Measurements from ENCODE around the gene ACTN3. TPM values are rescaled to one million over a fixed set of nuclear protein-coding genes. Genes with fewer than 3 reads are reported as not detected.

Gene ACTN3
- total and polyA plus RNA-seq, 7 donors = 2.9 to 531 (median 60.2) TPM

GRCh38 chr11:66561975-66562248, 15.2 kb downstream of the ACTN3 start:
- Histone ChIP-seq H3K4me3 (no peak overlapping the region), H3K9me3 (no peaks in the 10 kb centered on the region), H3K4me1 (peaks cover 4% of the 10 kb centered on the region), H3K36me3 (ENCODE audit: insufficient read depth in 1 of 2, low read depth in 1 of 2) (peaks cover 0 to 54% of the 10 kb centered on the region in 2 donors), H3K27me3 (ENCODE audit: insufficient read depth in 3 of 3, low read length in 2 of 3) (no peaks in the 10 kb centered on the region), H3K27ac (no peak overlapping the region)
- ATAC-seq (no peak), DNase-seq (no peak)
- WGBS, 3 donors = 83 to 91% (median 85%) methylated on average over 8 to 9 of the region's 9 CpGs
- intact Hi-C loops (cut with DNase I) = no loop called here
- TF ChIP-seq, protein P1, sequence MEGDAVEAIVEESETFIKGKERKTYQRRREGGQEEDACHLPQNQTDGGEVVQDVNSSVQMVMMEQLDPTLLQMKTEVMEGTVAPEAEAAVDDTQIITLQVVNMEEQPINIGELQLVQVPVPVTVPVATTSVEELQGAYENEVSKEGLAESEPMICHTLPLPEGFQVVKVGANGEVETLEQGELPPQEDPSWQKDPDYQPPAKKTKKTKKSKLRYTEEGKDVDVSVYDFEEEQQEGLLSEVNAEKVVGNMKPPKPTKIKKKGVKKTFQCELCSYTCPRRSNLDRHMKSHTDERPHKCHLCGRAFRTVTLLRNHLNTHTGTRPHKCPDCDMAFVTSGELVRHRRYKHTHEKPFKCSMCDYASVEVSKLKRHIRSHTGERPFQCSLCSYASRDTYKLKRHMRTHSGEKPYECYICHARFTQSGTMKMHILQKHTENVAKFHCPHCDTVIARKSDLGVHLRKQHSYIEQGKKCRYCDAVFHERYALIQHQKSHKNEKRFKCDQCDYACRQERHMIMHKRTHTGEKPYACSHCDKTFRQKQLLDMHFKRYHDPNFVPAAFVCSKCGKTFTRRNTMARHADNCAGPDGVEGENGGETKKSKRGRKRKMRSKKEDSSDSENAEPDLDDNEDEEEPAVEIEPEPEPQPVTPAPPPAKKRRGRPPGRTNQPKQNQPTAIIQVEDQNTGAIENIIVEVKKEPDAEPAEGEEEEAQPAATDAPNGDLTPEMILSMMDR (IDR thresholded peaks at IDR 0.05) = no peak

DNA sequence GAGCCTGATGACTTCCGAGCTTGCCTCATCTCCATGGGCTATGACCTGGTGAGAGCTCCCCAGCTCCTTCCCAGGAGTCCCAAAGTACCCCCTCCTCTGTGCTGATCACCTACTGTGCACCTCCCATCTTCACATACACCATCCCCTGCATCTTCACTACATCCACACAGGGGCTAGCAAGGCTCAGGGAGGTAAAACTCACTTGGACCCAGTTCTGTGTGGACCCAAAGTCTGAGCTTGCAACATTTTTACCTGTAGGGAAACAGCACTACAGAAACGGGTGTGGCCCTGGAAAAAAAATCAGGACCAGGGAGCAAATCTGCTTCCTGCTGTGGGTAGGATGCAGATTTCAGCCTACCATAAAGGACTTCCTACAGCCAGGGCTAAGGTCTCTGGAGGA, 15.6 kb downstream of the ACTN3 start:
- H3K27ac ChIP-seq = no peak overlapping the region
- TF ChIP-seq, protein P1 (IDR thresholded peaks at IDR 0.05) = no peak
- intact Hi-C loops (cut with DNase I) = no loop called here
- ATAC-seq (no peak), DNase-seq (no peak)
- H3K4me3 ChIP-seq = no peak overlapping the region
- H3K9me3 ChIP-seq = no peaks in the 10 kb centered on the region
- H3K4me1 ChIP-seq = peaks cover 6% of the 10 kb centered on the region
- peaks cover 0 to 57% of the 10 kb centered on the region in 2 donors for H3K36me3 ChIP-seq (ENCODE audit: insufficient read depth in 1 of 2, low read depth in 1 of 2)
- no peaks in the 10 kb centered on the region for H3K27me3 ChIP-seq (ENCODE audit: insufficient read depth in 3 of 3, low read length in 2 of 3)
- 73 to 77% (median 74%) methylated on average over 2 of the region's 2 CpGs for WGBS, 3 donors

DNA sequence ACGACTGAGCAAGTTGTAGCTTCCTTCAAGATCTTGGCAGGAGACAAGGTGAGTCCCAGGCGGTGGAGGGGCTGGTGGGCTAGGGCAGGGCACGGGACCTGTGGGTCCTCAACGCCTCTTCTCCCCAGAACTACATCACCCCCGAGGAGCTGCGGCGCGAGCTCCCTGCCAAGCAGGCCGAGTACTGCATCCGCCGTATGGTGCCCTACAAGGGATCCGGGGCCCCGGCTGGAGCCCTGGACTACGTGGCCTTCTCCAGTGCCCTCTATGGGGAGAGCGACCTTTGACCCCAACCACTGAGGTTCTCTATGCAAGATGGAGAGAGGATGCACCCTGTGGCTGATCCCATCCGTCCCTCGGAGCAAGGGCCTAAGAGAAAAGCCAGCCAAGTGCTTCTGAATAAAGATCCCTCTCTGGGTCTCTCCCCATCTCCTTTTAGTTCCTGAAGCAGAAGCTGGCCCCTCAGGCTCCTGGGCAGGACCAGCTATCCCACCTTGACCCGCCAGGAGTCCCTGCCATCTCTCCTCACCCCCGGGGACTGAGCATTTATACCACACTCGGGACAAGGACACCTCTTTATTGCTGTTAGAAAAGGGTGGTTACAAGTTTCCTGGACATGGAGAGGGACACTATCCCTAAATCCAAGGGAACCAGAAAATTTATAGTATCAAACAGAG, 16.3 kb downstream of the ACTN3 start:
- Histone ChIP-seq H3K9me3 (no peaks in the 10 kb centered on the region), H3K4me3 (no peak overlapping the region), H3K36me3 (ENCODE audit: insufficient read depth in 1 of 2, low read depth in 1 of 2) (peaks cover 0 to 60% of the 10 kb centered on the region in 2 donors), H3K4me1 (peaks cover 12% of the 10 kb centered on the region), H3K27me3 (ENCODE audit: insufficient read depth in 3 of 3, low read length in 2 of 3) (no peaks in the 10 kb centered on the region), H3K27ac (no peak overlapping the region)
- 81 to 94% (median 84%) methylated on average over 19 to 20 of the region's 20 CpGs for WGBS, 3 donors
- DNase-seq = no peak
- intact Hi-C loops (cut with DNase I) = no loop called here
- no peak for ATAC-seq
- TF ChIP-seq, protein P1 (IDR thresholded peaks at IDR 0.05) = no peak

- Histone ChIP-seq H3K4me3 (no peak overlapping the region), H3K9me3 (no peaks in the 10 kb centered on the region), H3K27ac (no peak overlapping the region), H3K4me1 (peaks cover 10% of the 10 kb centered on the region), H3K27me3 (ENCODE audit: insufficient read depth in 3 of 3, low read length in 2 of 3) (no peaks in the 10 kb centered on the region), H3K36me3 (ENCODE audit: insufficient read depth in 1 of 2, low read depth in 1 of 2) (peaks cover 0 to 60% of the 10 kb centered on the region in 2 donors)
- WGBS, 3 donors = 75 to 90% (median 75%) methylated on average over 10 of the region's 10 CpGs
- intact Hi-C loops (cut with DNase I) = no loop called here
- DNase-seq = no peak
- TF ChIP-seq, protein P1 (IDR thresholded peaks at IDR 0.05) = no peak
- ATAC-seq = no peak
Observed at GRCh38 chr11:66563832-66564231, 17.1 kb downstream of the ACTN3 start.

DNA sequence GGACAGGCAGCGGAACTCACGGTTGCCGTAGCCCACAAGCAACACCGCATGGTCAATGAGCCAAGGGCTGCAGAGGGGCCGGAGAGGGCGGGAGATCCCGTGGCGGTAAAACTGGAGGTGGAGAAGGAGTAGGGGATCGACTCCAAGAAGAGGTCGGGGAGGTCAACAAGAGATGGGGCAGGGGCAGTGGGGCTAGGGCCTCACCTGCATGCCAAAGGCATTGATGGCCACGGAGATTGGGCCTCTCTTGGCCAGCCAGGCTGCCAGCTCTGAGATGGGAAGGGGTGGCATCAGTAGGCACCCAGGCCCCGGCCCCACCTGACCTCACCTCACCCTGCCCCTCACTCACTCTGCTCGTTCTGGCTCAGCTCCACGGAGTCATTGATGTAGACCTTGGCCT, 17.8 kb downstream of the ACTN3 start:
- 58 to 91% (median 65%) methylated on average over 13 to 14 of the region's 14 CpGs for WGBS, 3 donors
- H3K4me1 ChIP-seq = peaks cover 12% of the 10 kb centered on the region
- no peak for DNase-seq
- no peak overlapping the region for H3K4me3 ChIP-seq
- H3K27me3 ChIP-seq (ENCODE audit: insufficient read depth in 3 of 3, low read length in 2 of 3) = no peaks in the 10 kb centered on the region
- intact Hi-C loops (cut with DNase I) = no loop called here
- H3K27ac ChIP-seq = no peak overlapping the region
- no peak for ATAC-seq
- peaks cover 0 to 60% of the 10 kb centered on the region in 2 donors for H3K36me3 ChIP-seq (ENCODE audit: insufficient read depth in 1 of 2, low read depth in 1 of 2)
- H3K9me3 ChIP-seq = no peaks in the 10 kb centered on the region
- TF ChIP-seq, protein P1 (IDR thresholded peaks at IDR 0.05) = no peak
